CD14-positive monocyte (primary cell): ENCODE data around the gene GPC6. TPM values are rescaled to one million over a fixed set of nuclear protein-coding genes. Genes with fewer than 3 reads are reported as not detected.

Experiments
- DNase-seq, 3 donors: peaks; one replicate each; pipeline ENCODE4 v3.0.0-alpha.2; 2011 to 2022
- H2AFZ ChIP-seq: 2 replicates; pipeline ENCODE4 v1.6.0; 2012; ENCODE audit warnings: mild to moderate bottlenecking, low read depth, low read length, inconsistent platforms; ENCODE audit not compliant: insufficient read depth, poor library complexity, severe bottlenecking
- H3K27ac ChIP-seq, 2 donors: 1 replicate in 1 of 2; 2 replicates in 1 of 2; pipeline ENCODE4 v1.5.1; 2012 to 2013; ENCODE audit warnings: low read length in 2 of 2, control low read depth in 1 of 2, inconsistent platforms in 1 of 2, low read depth in 1 of 2, mild to moderate bottlenecking in 1 of 2
- H3K27me3 ChIP-seq, 2 donors: one replicate each; pipeline versions ENCODE4 v1.6.0 to v1.6.1; 2011 to 2013; ENCODE audit warnings: low read length in 2 of 2; ENCODE audit not compliant: control insufficient read depth in 2 of 2, insufficient read depth in 2 of 2
- H3K36me3 ChIP-seq, 2 donors: replicated peaks in 1 of 2; 1 replicate in 1 of 2; 2 replicates in 1 of 2; pipeline versions ENCODE4 v1.5.1 to v1.6.1; 2012 to 2013; ENCODE audit warnings: low read length in 2 of 2, control low read depth in 1 of 2, inconsistent platforms in 1 of 2, mild to moderate bottlenecking in 1 of 2; ENCODE audit not compliant: insufficient read depth in 2 of 2, control insufficient read depth in 1 of 2
- H3K4me1 ChIP-seq, 2 donors: 1 replicate in 1 of 2; 2 replicates in 1 of 2; pipeline versions ENCODE4 v1.5.1 to v1.6.1; 2012 to 2013; ENCODE audit warnings: low read length in 2 of 2, control low read depth in 1 of 2, inconsistent platforms in 1 of 2, mild to moderate bottlenecking in 1 of 2, moderate library complexity in 1 of 2; ENCODE audit not compliant: insufficient read depth in 2 of 2, control insufficient read depth in 1 of 2
- H3K4me2 ChIP-seq: replicated peaks from 2 replicates; pipeline ENCODE3; 2012; ENCODE audit warnings: low read length, moderate library complexity, mild to moderate bottlenecking; ENCODE audit not compliant: poor library complexity, severe bottlenecking; ENCODE audit errors: extremely low read depth
- H3K4me3 ChIP-seq, 3 experiments: fragments of 200-600 bp in 1 of 3; sonication (generic) in 1 of 3; replicated peaks in 1 of 3; 1 replicate in 2 of 3; 2 replicates in 1 of 3; pipeline ENCODE4 v1.5.1; 2011 to 2013; ENCODE audit warnings: low read length in 3 of 3, mild to moderate bottlenecking in 3 of 3, control low read depth in 2 of 3, low read depth in 2 of 3, inconsistent platforms in 1 of 3, moderate library complexity in 1 of 3
- H3K79me2 ChIP-seq: 2 replicates; pipeline ENCODE4 v1.6.0; 2012; ENCODE audit warnings: mild to moderate bottlenecking, control low read depth, inconsistent platforms, low read length, moderate library complexity; ENCODE audit not compliant: insufficient read depth
- H3K9ac ChIP-seq: 2 replicates; pipeline ENCODE4 v1.6.0; 2017; ENCODE audit warnings: low read length, mild to moderate bottlenecking; ENCODE audit not compliant: insufficient read depth, poor library complexity, severe bottlenecking
- H3K9me3 ChIP-seq, 2 donors: replicated peaks in 1 of 2; 1 replicate in 1 of 2; 2 replicates in 1 of 2; pipeline versions ENCODE4 v1.5.1 to v1.6.1; 2012 to 2013; ENCODE audit warnings: low read length in 2 of 2, control low read depth in 1 of 2; ENCODE audit not compliant: control insufficient read depth in 1 of 2, insufficient read depth in 1 of 2
- H4K20me1 ChIP-seq: 2 replicates; pipeline ENCODE4 v1.6.0; 2012; ENCODE audit warnings: mild to moderate bottlenecking, low read length, control low read depth, moderate library complexity; ENCODE audit not compliant: insufficient read depth
- H3K27ac Mint-ChIP-seq, 7 donors: one replicate each; pipeline ENCODE4 v1.8.0; 2020; ENCODE audit warnings: mild to moderate bottlenecking in 7 of 7, mixed read lengths in 7 of 7, moderate library complexity in 6 of 7, inconsistent platforms in 2 of 7
- H3K27me3 Mint-ChIP-seq, 3 donors: one replicate each; pipeline ENCODE4 v1.8.0; 2021 to 2022; ENCODE audit warnings: low read depth in 3 of 3, mild to moderate bottlenecking in 3 of 3, mixed read lengths in 3 of 3, moderate library complexity in 3 of 3, inconsistent platforms in 1 of 3
- H3K36me3 Mint-ChIP-seq, 2 donors: one replicate each; pipeline ENCODE4 v1.8.0; 2020; ENCODE audit warnings: mixed read lengths in 2 of 2, inconsistent platforms in 1 of 2, mild to moderate bottlenecking in 1 of 2
- H3K4me1 Mint-ChIP-seq: one replicate; pipeline ENCODE4 v1.8.0; 2020; ENCODE audit warnings: mild to moderate bottlenecking, mixed read lengths
- H3K4me3 Mint-ChIP-seq, 2 donors: one replicate each; pipeline ENCODE4 v1.8.0; 2020; ENCODE audit warnings: mild to moderate bottlenecking in 2 of 2, mixed read lengths in 2 of 2, moderate library complexity in 1 of 2
- H3K9me3 Mint-ChIP-seq, 7 donors: one replicate each; pipeline ENCODE4 v1.8.0; 2020 to 2022; ENCODE audit warnings: mixed read lengths in 7 of 7, mild to moderate bottlenecking in 6 of 7, moderate library complexity in 6 of 7, inconsistent platforms in 2 of 7
- WGBS: methylation state at CpG from one replicate; pipeline ENCODE4 v1.1.5; 2013; ENCODE audit warnings: missing lambda C conversion rate; ENCODE audit not compliant: insufficient coverage; 5-methylcytosine and 5-hydroxymethylcytosine counted together
- intact Hi-C, 2 donors: fragments of 100-400 bp; cut with micrococcal nuclease; formaldehyde crosslinking; loops; one replicate each; pipeline versions ENCODE4 v1.15.0 to v1.15.1; 2023
- polyA plus RNA-seq, 3 donors: library from polyadenylated mRNA; depleted of rRNA in 1 of 3; unstranded in 2 of 3; stranded (reverse) in 1 of 3; fragments of 300-500 nt in 2 of 3; fragments of >200 nt in 1 of 3; fragmentation: Illumina TruSeq in 2 of 3; gene quantifications; 1 replicate in 2 of 3; 2 replicates in 1 of 3; pipeline ENCODE4 v1.2.3, GENCODE V29; 2012 to 2021
- TF ChIP-seq, protein P1 (sequence below): fragments of 200-600 bp; IDR thresholded peaks from one replicate; pipeline ENCODE4 v1.8.0; 2022; ENCODE audit warnings: antibody characterized with exemption, mild to moderate bottlenecking

The GPC6 gene
- polyA plus RNA-seq, 3 donors, result not detected

- DNase-seq, result no peak
- Mint-ChIP-seq H3K27ac (no peak overlapping the region), H3K27me3 (no peaks in the 10 kb centered on the region), H3K4me1 (no peaks in the 10 kb centered on the region), H3K36me3 (no peaks in the 10 kb centered on the region), H3K4me3 (no peak overlapping the region), H3K9me3 (peaks cover 0 to 9% (median 3%) of the 10 kb centered on the region in 7 donors)
- Histone ChIP-seq H3K9ac (no peak overlapping the region), H2AFZ (no peak overlapping the region), H3K4me2 (no peak overlapping the region), H3K9me3 (no peaks in the 10 kb centered on the region), H3K4me3 (no peak overlapping the region), H3K36me3 (no peaks in the 10 kb centered on the region), H4K20me1 (no peaks in the 10 kb centered on the region), H3K4me1 (no peaks in the 10 kb centered on the region), H3K79me2 (no peaks in the 10 kb centered on the region), H3K27ac (no peak overlapping the region), H3K27me3 (no peaks in the 10 kb centered on the region)
- TF ChIP-seq, protein P1, sequence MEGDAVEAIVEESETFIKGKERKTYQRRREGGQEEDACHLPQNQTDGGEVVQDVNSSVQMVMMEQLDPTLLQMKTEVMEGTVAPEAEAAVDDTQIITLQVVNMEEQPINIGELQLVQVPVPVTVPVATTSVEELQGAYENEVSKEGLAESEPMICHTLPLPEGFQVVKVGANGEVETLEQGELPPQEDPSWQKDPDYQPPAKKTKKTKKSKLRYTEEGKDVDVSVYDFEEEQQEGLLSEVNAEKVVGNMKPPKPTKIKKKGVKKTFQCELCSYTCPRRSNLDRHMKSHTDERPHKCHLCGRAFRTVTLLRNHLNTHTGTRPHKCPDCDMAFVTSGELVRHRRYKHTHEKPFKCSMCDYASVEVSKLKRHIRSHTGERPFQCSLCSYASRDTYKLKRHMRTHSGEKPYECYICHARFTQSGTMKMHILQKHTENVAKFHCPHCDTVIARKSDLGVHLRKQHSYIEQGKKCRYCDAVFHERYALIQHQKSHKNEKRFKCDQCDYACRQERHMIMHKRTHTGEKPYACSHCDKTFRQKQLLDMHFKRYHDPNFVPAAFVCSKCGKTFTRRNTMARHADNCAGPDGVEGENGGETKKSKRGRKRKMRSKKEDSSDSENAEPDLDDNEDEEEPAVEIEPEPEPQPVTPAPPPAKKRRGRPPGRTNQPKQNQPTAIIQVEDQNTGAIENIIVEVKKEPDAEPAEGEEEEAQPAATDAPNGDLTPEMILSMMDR, result no peak
- WGBS, result 50% methylated on average over 2 of the region's 4 CpGs
- intact Hi-C loops, result no loop called here
Observed at GRCh38 chr13:93848247-93848646, 621.6 kb downstream of the GPC6 start.

- Mint-ChIP-seq H3K27me3 (no peaks in the 10 kb centered on the region), H3K36me3 (no peaks in the 10 kb centered on the region), H3K4me1 (no peaks in the 10 kb centered on the region), H3K27ac (no peak overlapping the region), H3K9me3 (peaks cover 0 to 5% (median 3%) of the 10 kb centered on the region in 7 donors), H3K4me3 (no peak overlapping the region)
- H3K79me2 ChIP-seq, result no peaks in the 10 kb centered on the region
- DNase-seq, result no peak
- H3K9me3 ChIP-seq, result no peaks in the 10 kb centered on the region
- H3K4me3 ChIP-seq, result no peak overlapping the region
- H3K27ac ChIP-seq, result no peak overlapping the region
- intact Hi-C loops, result no loop called here
- no peaks in the 10 kb centered on the region for H3K4me1 ChIP-seq
- H3K36me3 ChIP-seq, result no peaks in the 10 kb centered on the region
- H3K27me3 ChIP-seq, result no peaks in the 10 kb centered on the region
- H3K4me2 ChIP-seq, result no peak overlapping the region
- no peaks in the 10 kb centered on the region for H4K20me1 ChIP-seq
- WGBS, result 80% methylated on average over 1 of the region's 2 CpGs
- H2AFZ ChIP-seq, result no peak overlapping the region
- TF ChIP-seq, protein P1, result no peak
- H3K9ac ChIP-seq, result no peak overlapping the region
Observed at GRCh38 chr13:93851236-93851635, 624.6 kb downstream of the GPC6 start.
